DND-41 (cell line): ENCODE measurements around the gene FGFR1OP2.

Source experiments
- CTCF ChIP-seq: IDR thresholded peaks from 2 replicates; pipeline ENCODE4 v1.5.1; 2012; ENCODE audit warnings: borderline replicate concordance, low read length, moderate library complexity, mild to moderate bottlenecking; ENCODE audit not compliant: poor library complexity, severe bottlenecking; ENCODE audit errors: extremely low read depth
- EZH2 ChIP-seq: IDR thresholded peaks from 3 replicates; pipeline ENCODE4 v1.6.1; 2012; ENCODE audit warnings: borderline replicate concordance, low read depth, mild to moderate bottlenecking, moderate library complexity, low read length, inconsistent platforms; ENCODE audit not compliant: severe bottlenecking

- TF ChIP-seq CTCF (no peak), EZH2 (no peak)
These were observed 62.7 kb downstream of the FGFR1OP2 start for GRCh38 chr12:27000961-27001360.
